SK-N-MC (cell line): ENCODE results near the gene NRDE2.
A peak's percentile ranks its signal among the peaks of the same experiment; 100 is the strongest.
"Not testable (repeated sequence)": the region's sequence is repeated elsewhere in the genome, so short reads cannot be mapped to it uniquely, and the experiment has no call there.

Experiments used
- DNase-seq: peaks from one replicate; pipeline ENCODE4 v3.0.0-alpha.2; 2011; ENCODE audit warnings: low read depth, low spot score
- H3K27ac ChIP-seq: fragments of 200-600 bp; sonication (generic); 2 replicates; pipeline ENCODE4 v1.5.1; 2016; ENCODE audit warnings: mixed run types
- H3K36me3 ChIP-seq: fragments of 200-600 bp; sonication (generic); 2 replicates; pipeline ENCODE4 v1.6.1; 2017; ENCODE audit warnings: antibody characterized with exemption, low read length, mixed read lengths; ENCODE audit not compliant: insufficient read depth
- H3K4me3 ChIP-seq: fragments of 200-600 bp; sonication (generic); 2 replicates; pipeline ENCODE4 v1.5.1; 2016
- H3K9ac ChIP-seq: fragments of 200-600 bp; sonication (generic); 2 replicates; pipeline ENCODE4 v1.8.0; 2017; ENCODE audit warnings: mixed run types, mixed read lengths; ENCODE audit not compliant: insufficient read length
- H3K9me3 ChIP-seq: fragments of 200-600 bp; sonication (generic); 2 replicates; pipeline ENCODE4 v1.6.1; 2017; ENCODE audit warnings: low read depth, mild to moderate bottlenecking, antibody characterized with exemption, low read length, moderate library complexity, mixed read lengths
- EZH2 ChIP-seq: fragments of 200-600 bp; sonication (generic); IDR thresholded peaks from one replicate; pipeline ENCODE4 v1.6.1; 2017; ENCODE audit warnings: antibody characterized with exemption
- FOXP2 ChIP-seq: optimal IDR thresholded peaks from 2 replicates; pipeline ENCODE3; 2011; ENCODE audit warnings: mild to moderate bottlenecking, moderate library complexity; ENCODE audit not compliant: insufficient read depth; ENCODE audit errors: extremely low read length, control extremely low read depth
- POLR2AphosphoS5 ChIP-seq: IDR thresholded peaks from 2 replicates; pipeline ENCODE4 v1.6.1; 2012; ENCODE audit warnings: mild to moderate bottlenecking, low read depth, low read length, borderline replicate concordance

The NRDE2 gene

DNA sequence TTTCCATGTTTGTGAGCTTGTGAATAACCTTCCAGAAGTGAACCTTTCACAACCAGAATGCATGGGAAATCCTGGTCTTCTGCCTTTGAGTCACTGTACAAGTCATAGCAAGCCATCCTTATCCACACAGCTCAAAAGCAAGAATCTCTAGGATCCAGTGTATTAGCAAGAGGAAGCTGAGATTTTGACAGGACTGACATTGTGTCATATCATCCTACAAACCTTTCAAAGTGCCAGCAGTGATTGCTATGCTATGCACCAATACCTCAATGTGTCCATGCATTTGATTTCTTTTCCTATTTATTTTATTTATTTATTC is 13.5 kb upstream of the NRDE2 start:
- no peaks in the 10 kb centered on the region for H3K36me3 ChIP-seq
- TF ChIP-seq EZH2 (no peak), POLR2AphosphoS5 (no peak), FOXP2 (no peak)
- H3K27ac ChIP-seq, result no peak overlapping the region
- no peak for DNase-seq
- no peak overlapping the region for H3K4me3 ChIP-seq
- H3K9ac ChIP-seq, result no peak overlapping the region
- H3K9me3 ChIP-seq, result no peaks in the 10 kb centered on the region

DNA sequence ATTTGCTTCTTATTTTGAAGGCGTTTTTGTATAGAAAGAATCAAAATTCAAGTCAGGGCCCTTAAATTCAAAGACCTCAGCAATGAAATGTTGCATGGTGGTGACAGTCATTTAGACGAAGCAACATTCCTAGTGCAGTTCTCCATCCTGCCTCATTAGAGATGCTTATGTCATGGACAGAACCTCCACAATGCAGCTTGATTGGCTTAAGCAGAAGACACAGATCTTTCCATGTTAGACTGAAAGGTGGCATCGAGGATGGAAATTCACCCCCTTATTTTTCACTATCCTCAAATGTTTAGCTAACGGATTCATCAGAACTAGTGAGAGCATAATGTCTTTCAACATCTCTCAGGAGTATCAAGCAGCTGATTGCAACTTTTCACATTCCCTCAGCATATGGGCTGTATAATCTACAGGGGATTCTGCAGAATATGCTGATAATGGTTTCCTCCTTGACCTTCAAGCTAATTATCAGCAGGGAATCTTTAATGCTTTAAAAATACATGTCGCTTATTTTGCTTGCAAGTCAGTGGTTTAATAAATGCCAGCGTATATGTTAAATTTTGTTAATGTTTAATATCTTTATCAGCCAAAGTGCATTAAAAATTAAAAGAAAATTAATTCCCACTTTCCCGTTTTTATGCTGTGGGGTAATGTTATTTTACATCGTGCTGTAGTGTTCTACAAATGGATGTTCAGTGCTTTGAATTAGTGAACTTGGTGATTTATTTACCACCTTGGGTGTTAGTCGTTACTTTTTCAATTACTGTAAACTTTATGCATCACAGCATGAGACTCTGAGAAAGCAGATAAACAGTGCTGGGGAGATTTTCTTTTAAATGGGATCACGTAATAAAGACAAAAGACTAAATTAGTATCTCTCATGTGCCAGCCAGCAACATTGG is 12.8 kb upstream of the NRDE2 start:
- Histone ChIP-seq H3K9ac (no peak overlapping the region), H3K36me3 (no peaks in the 10 kb centered on the region), H3K9me3 (no peaks in the 10 kb centered on the region), H3K27ac (no peak overlapping the region), H3K4me3 (no peak overlapping the region)
- TF ChIP-seq FOXP2 (no peak), POLR2AphosphoS5 (no peak), EZH2 (no peak)
- DNase-seq, result no peak

DNA sequence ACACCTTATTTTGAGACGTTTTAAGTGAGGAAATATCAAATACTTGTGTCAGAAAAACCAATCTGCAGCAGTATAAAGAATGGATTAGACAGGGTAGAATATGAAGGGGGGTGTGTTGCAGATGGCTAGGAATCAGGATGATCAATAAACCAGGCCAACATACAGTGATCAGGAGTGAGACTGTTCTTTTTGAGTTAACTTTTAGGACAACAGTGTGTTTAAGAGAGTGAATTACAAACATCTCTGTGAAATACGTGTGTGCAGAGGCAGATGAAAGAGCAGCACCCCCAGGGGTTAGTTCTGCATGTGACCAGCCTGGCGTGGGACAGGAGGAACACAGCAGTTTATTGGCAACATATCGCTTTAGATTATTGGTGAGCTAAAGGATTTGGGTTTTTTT is 10.6 kb upstream of the NRDE2 start:
- TF ChIP-seq FOXP2 (no peak), POLR2AphosphoS5 (no peak), EZH2 (no peak)
- no peaks in the 10 kb centered on the region for H3K9me3 ChIP-seq
- no peak overlapping the region for H3K4me3 ChIP-seq
- no peak overlapping the region for H3K9ac ChIP-seq
- no peak overlapping the region for H3K27ac ChIP-seq
- no peak for DNase-seq
- H3K36me3 ChIP-seq, result no peaks in the 10 kb centered on the region

DNA sequence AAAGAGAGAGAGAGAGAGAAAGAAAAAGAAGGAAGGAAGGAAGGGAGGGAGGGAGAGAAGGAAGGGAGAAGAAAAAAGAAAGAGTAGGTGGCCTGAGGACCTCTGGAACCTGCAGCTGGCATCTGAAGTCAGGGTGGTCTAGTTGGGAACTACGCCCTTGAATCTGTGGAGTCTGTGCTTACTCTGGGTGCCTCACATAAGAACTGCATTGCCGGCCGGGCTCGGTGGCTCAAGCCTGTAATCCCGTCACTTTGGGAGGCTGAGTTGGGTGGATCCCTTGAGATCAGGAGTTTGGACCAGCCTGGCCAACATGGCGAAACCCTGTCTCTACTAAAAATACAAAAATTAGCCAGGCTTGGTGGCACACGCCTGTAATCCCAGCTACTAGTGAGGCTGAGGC is 10.0 kb upstream of the NRDE2 start:
- H3K9ac ChIP-seq, result no peak overlapping the region
- H3K27ac ChIP-seq, result no peak overlapping the region
- DNase-seq, result no peak
- no peaks in the 10 kb centered on the region for H3K36me3 ChIP-seq
- H3K4me3 ChIP-seq, result no peak overlapping the region
- H3K9me3 ChIP-seq, result no peaks in the 10 kb centered on the region
- TF ChIP-seq POLR2AphosphoS5 (no peak), FOXP2 (no peak), EZH2 (no peak)

DNA sequence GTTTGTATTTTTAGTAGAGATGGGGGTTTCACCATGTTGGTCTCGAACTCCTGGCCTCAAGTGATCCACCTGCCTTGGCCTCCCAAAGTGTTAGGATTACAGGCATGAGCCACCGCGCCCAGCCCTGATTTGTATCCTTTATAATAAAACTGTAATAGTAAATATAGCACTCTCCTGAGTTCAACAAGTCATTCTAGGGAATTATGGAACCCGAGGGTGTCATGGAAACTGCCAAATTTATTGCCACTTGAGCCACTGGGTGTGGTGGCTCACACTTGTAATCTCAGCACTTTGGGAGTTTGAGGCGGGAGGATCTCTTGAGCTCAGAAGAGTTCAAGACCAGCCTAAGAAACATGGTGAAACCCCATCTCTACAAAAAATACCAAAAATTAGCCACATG is 9.5 kb upstream of the NRDE2 start:
- DNase-seq, result not testable (repeated sequence)

DNA sequence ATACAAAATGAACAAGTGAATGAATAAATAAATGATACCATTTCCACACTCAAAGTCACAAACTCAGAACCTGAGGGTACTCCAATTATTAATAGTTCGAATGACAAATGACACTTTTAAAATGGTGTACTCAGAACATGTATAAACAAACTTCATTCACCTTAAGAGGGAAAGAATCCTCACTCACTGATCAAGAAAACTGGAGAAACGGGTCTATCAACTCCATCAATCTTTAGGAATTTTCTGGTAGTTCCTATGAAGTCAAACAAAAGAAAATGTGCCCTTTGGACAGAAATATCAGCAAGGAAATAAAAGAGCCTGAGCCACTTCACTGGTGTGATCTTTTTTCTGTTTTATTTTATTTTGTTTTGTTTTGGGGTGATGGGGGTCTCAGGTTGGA is 5.2 kb upstream of the NRDE2 start:
- Histone ChIP-seq H3K4me3 (no peak overlapping the region), H3K9ac (no peak overlapping the region), H3K9me3 (no peaks in the 10 kb centered on the region), H3K27ac (no peak overlapping the region), H3K36me3 (no peaks in the 10 kb centered on the region)
- TF ChIP-seq POLR2AphosphoS5 (no peak), FOXP2 (no peak), EZH2 (no peak)
- DNase-seq, result no peak

More for the DNA sequence above, 9.5 kb upstream of the NRDE2 start:
- not testable (repeated sequence) for H3K4me3 ChIP-seq, H3K27ac ChIP-seq, H3K9me3 ChIP-seq, H3K36me3 ChIP-seq, H3K9ac ChIP-seq

DNA sequence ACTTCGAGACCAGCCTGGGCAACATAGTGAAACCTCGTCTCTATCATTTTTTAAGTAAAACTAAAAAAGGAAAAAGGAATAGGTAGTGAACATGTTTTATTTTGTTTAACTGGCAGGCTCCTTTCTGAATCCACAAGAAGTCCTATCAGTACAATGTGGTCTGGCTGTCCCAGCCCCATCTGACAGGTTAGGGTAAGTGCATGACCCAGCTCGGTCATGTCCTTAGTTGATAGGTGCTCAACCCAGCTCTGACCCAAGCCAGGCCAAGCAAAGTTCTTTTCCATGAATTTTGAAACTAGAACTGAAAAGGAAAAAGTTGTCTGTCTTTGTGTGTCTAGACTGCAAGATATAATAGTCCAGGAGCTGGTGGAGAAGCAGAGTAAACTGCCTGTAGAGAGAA is 4.7 kb upstream of the NRDE2 start:
- Histone ChIP-seq H3K9ac (no peak overlapping the region), H3K27ac (no peak overlapping the region), H3K36me3 (no peaks in the 10 kb centered on the region), H3K4me3 (no peak overlapping the region), H3K9me3 (no peaks in the 10 kb centered on the region)
- DNase-seq, result no peak
- TF ChIP-seq FOXP2 (no peak), EZH2 (no peak)

DNA sequence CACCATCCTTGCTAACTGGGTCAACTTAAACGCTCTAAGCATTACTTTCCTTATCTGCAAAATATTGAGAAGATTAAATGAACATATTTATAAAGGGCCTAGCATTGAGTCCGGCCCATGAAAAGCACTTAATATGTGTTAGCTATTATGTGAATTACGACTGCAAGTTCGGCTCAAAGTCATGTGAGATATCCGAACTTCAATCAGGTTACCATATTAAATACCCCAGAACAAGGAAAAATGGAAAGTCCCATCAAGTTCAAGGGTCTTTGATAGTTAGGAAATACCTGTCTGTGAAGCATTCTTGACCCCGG is 487 bp upstream of the NRDE2 start:
- Histone ChIP-seq H3K9ac (peak overlapping the region; percentile 68), H3K27ac (peak overlapping the region; percentile 62; the same call in 1 of the 2 replicates), H3K36me3 (no peaks in the 10 kb centered on the region; the same call in 1 of the 2 replicates), H3K4me3 (peak overlapping the region; percentile 100), H3K9me3 (no peaks in the 10 kb centered on the region)
- no peak for DNase-seq
- TF ChIP-seq EZH2 (no peak), FOXP2 (no peak), POLR2AphosphoS5 (peak; percentile 64; the same call in 1 of the 2 replicates)
